NOMO-1 treated with dmso at 0.1 percent for 144 hours (cell line): ENCODE data around the gene IRS2.

Experiments used
- DNase-seq: peaks from one replicate; lab custom pipeline; 2025; ENCODE audit not compliant: unreplicated experiment; lab: John Stamatoyannopoulos, UW

The IRS2 gene

GRCh38 chr13:109760402-109760801 lies 26.0 kb downstream of the IRS2 start:
- no peak for DNase-seq

DNA sequence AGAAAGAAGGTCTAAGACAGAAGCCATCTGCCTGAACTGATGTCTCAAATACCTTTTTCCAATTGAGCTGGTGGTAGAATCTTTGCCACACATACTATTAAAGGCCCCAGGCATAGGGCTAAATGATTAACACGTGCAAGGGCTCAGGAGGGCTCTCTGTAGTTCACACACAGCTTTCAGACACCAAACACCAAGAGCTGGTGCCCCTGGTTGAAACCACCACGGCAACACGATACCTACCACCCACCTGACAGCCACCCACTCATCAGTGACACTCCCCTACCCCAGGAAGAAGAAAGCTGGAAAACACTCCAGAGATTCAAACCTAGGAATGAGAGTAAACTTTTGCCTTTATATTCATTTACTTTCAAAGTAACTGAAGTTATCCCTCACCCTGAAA lies 26.8 kb downstream of the IRS2 start:
- no peak for DNase-seq

- DNase-seq: no peak
Measured at GRCh38 chr13:109758937-109759480, 27.4 kb downstream of the IRS2 start.

- DNase-seq: no peak
Measured at GRCh38 chr13:109756778-109757177, 29.6 kb downstream of the IRS2 start.

GRCh38 chr13:109755997-109756396 lies 30.4 kb downstream of the IRS2 start:
- no peak for DNase-seq

DNA sequence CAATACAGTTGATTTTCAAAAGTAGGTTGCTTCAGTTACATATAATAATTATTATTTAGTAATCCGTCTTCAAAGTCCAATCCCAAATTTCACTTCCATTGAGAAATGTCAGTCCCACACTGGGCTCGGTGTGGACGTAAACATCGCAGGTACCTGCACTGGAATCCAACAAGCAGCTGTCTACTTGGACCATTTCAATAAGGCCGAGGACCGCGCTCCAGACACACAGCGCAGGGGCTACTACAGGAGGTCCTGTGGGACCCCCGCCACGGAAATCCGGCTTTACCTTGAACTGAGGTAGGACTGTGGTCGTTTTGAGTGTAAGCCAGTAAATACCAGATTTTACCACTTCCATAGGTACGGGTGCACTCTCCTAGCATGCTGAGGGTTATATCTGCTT lies 30.8 kb downstream of the IRS2 start:
- no peak for DNase-seq

DNA sequence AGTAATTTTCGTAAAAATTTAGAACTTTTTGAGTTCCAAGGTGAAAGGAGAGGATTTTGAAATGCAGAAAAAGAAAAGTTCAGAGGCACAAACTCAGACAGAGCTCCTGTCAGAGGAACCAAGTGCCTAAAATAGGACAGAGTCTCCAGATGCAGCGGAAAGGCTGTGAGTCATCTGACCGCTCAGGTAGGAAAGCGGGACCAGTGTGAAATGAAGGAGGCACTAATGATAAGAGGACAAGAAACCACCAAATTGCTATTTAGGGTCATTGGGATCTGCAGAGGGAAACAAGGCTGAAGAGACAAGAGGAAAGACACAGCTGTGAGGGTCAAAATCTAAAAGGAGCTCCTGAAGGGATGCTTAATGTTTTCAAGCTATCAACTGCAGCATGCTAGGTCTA lies 34.9 kb downstream of the IRS2 start:
- no peak for DNase-seq

DNA sequence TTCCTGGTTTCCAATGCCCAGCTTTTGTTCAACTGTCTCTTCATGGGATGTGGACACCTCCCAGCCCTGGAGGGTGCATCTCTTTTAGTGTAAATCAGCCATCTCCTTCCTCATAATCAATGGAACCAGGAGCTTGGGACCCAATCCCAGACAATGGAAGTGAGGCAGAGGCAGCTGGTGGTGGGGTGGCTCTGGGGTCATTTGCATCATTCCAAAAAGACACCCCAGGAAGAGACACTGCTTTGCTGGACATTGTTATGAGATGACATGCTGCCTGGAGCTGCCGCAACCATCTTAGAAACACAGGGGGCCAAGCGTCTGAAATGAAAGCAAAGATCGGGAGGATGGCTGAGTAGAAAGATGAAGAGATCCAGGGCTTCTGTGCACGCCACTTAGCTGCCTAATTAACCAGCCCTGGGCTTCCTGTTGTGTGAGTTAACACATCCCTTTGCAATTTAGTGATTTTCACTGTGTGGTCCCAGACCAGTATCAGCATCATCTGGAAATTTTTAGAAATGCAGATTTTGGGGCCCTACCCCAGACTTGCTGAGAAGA lies 36.1 kb downstream of the IRS2 start:
- no peak for DNase-seq

DNA sequence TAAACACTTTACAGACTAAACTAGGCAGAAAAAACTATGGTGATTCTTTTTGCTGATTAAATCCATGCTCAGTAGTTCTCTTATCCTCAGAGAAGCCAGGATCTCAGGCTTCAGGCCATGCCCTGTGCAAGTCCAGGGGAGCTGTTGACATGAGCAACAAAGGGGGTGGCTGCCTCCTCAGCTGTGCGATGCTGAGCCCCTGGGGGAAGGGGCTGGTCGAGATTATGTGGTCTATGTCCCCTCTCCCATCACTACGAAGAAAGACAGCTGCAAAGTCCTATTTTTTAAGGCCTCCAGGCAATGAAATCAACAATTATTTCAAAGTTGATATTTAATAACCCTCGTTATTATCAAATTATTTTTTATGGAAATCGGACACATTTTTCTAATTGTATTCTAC lies 37.0 kb downstream of the IRS2 start:
- no peak for DNase-seq

DNA sequence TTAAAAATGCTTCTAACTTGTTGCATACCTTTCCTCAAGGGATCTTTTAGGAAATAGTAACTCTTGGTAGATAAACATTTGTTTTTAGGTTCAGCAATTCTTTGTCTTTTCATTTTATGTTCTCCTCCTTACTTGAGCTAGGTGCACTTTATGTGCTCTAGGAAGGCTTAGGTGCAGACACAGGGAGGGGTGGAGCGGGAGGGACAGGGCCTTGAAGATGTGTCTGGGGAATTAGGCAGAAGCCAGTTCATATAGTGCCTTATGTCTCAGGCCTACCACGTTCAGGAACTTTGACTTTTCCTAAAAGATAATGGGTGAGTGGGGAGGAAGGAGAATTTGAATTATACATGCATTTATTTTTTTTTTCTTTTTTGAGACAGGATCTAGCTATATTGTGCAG lies 37.7 kb downstream of the IRS2 start:
- no peak for DNase-seq

DNA sequence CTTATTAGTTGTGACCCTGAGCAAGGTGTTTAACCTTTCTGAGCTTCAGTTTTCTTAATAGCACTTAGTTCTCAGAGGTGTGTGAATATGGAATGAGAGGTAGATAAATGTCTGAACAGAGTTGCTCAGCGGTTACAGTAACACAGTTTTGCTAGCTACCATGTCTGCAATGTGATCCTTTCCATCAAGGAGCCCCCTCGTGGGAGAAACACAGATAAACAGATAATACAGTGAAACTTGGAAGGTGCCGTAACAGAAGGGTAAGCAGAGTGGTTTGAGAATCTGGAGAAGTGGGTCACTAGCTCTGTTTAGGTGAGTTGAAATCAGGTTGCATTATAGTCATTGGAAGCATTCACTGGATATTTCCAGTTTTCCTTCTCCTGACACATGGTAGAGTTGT lies 38.9 kb downstream of the IRS2 start:
- no peak for DNase-seq

GRCh38 chr13:109746364-109746763 lies 40.0 kb downstream of the IRS2 start:
- DNase-seq: no peak

- DNase-seq: no peak
Measured at GRCh38 chr13:109745702-109746101, 40.7 kb downstream of the IRS2 start.

GRCh38 chr13:109745060-109745459 lies 41.3 kb downstream of the IRS2 start:
- DNase-seq: no peak

DNA sequence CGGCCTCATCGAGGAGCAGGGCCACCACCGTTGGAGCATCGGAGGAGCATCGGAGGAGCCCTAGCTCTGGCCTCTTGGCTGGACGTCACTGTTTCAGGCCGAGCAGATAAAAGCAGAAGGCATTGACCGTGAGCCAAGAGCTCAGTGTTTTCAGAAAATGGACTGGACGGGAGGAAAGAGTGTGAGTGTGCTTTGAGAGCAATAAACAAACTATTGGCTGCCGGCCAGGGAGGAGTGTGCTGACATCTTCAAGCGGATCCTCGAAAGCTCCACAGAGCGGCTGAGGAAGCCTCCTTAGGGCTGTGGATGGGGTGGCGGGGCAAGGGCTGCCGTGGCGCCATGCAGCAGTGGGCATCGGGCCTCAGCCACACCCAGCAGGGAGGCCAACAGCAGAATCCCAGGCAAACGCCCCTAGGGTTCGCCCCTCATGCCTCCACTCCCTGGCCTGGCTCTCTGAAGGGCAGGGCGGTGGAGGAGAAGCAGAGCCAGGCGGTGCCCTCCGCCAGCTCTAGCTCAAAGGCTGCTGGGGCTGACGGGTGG lies 41.8 kb downstream of the IRS2 start:
- DNase-seq: no peak

- DNase-seq: peak; percentile 45
Measured at GRCh38 chr13:109743706-109744453, 42.5 kb downstream of the IRS2 start.

- no peak for DNase-seq
Measured at GRCh38 chr13:109741966-109742365, 44.4 kb downstream of the IRS2 start.

DNA sequence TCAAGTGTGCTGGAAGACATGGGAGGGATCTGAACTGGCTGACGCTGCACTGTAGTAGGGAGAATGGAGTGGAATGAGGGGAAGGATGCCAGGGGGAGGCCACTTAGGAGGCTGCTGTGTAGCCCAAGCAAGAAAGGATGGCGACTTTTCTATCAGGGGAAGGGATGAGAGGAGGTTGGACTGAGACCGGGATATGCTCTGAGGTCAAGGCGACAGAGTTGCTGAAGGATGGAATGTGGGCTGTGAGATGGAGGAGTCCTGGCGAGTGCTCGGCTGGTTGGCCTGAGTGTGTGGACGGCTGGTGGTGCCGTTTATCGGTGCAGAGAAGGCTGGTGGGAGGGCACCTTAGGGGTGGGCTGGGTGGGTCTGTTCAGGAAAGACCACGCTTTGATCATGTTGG lies 45.7 kb downstream of the IRS2 start:
- DNase-seq: no peak

GRCh38 chr13:109740121-109740520 lies 46.3 kb downstream of the IRS2 start:
- no peak for DNase-seq

- DNase-seq: no peak
Measured at GRCh38 chr13:109738298-109738746, 48.1 kb downstream of the IRS2 start.

DNA sequence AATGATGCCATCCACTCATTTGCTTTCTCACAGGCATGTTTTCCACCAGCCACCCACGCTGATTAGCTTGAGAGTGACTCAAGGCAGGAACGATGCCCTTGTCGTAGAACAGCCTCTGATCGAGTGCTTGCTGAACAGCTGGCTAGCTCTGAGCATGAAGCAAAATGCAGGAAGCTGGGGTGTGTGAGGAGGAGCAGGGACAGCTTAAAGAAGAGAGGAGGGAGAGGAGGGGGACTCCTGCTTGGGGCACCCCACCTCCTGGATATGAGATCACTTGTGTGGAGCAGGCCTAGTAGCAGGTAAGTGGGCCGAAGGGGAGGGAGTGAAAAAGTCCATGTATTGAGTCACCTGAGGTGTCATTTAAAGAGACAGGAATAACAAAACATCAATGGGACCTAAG lies 48.8 kb downstream of the IRS2 start:
- no peak for DNase-seq

DNA sequence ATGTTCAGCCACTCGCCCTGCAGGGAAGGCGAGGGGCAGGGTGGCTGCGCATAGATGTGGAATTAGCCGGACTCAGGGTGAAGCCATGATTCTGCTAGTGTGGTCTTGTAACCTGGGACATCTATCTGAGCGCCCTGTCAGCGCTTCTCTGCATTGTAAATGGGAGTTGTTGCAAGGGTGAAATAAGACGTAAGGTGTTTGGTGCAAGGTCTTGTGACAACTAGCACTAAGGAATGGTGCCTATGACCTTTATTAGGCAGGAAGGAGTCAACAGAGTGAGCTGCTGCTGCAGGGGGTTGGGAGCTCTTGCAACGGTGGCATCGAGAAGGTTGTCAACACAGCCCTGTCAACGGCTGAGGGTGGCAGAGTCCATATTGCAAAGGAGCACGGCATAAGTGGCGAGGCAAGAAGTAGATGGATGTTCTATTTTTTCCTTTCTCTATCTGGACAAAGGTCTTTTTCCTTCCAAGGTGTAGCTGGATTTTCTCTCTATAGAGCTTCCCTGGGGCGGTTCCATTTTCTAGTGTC lies 49.3 kb downstream of the IRS2 start:
- no peak for DNase-seq
